ENCODE data around the gene EXOSC5.
"Not testable (repeated sequence)": the region's sequence is repeated elsewhere in the genome, so short reads cannot be mapped to it uniquely, and the experiment has no call there.

The EXOSC5 gene

GRCh38 chr19:41426116-41426841 is 29.1 kb upstream of the EXOSC5 start:
- no peak for DNase-seq (ENCODE audit: low spot score)

- DNase-seq (ENCODE audit: low spot score): no peak
These were observed 28.3 kb upstream of the EXOSC5 start for GRCh38 chr19:41425174-41426115.

- DNase-seq (ENCODE audit: low spot score): no peak
These were observed 27.4 kb upstream of the EXOSC5 start for GRCh38 chr19:41424335-41425173.

GRCh38 chr19:41422955-41423354 is 25.8 kb upstream of the EXOSC5 start:
- DNase-seq (ENCODE audit: low spot score): no peak

- no peak for DNase-seq (ENCODE audit: low spot score)
These were observed 25.3 kb upstream of the EXOSC5 start for GRCh38 chr19:41422456-41422855.

- DNase-seq (ENCODE audit: low spot score): no peak
These were observed 24.8 kb upstream of the EXOSC5 start for GRCh38 chr19:41421973-41422372.

- no peak for DNase-seq (ENCODE audit: low spot score)
These were observed 24.2 kb upstream of the EXOSC5 start for GRCh38 chr19:41421314-41421713.

GRCh38 chr19:41420101-41420880 is 23.1 kb upstream of the EXOSC5 start:
- no peak for DNase-seq (ENCODE audit: low spot score)

GRCh38 chr19:41416194-41416674 is 19.1 kb upstream of the EXOSC5 start:
- no peak for DNase-seq (ENCODE audit: low spot score)

GRCh38 chr19:41415154-41415571 is 18.0 kb upstream of the EXOSC5 start:
- no peak for DNase-seq (ENCODE audit: low spot score)

- no peak for DNase-seq (ENCODE audit: low spot score)
These were observed 17.3 kb upstream of the EXOSC5 start for GRCh38 chr19:41414461-41414860.

- no peak for DNase-seq (ENCODE audit: low spot score)
These were observed 16.8 kb upstream of the EXOSC5 start for GRCh38 chr19:41413947-41414346.

- DNase-seq (ENCODE audit: low spot score): no peak
These were observed 15.8 kb upstream of the EXOSC5 start for GRCh38 chr19:41412953-41413352.

GRCh38 chr19:41411968-41412265 is 14.8 kb upstream of the EXOSC5 start:
- DNase-seq (ENCODE audit: low spot score): peak; percentile 48

- no peak for DNase-seq (ENCODE audit: low spot score)
These were observed 14.2 kb upstream of the EXOSC5 start for GRCh38 chr19:41411100-41411967.

GRCh38 chr19:41410336-41411054 is 13.3 kb upstream of the EXOSC5 start:
- DNase-seq (ENCODE audit: low spot score): no peak

GRCh38 chr19:41409288-41409687 is 12.1 kb upstream of the EXOSC5 start:
- no peak for DNase-seq (ENCODE audit: low spot score)

- not testable (repeated sequence) for DNase-seq (ENCODE audit: low spot score)
These were observed 11.7 kb upstream of the EXOSC5 start for GRCh38 chr19:41408846-41409245.

- DNase-seq (ENCODE audit: low spot score): no peak
These were observed 11.1 kb upstream of the EXOSC5 start for GRCh38 chr19:41408256-41408655.

GRCh38 chr19:41407271-41407670 is 10.1 kb upstream of the EXOSC5 start:
- no peak for DNase-seq (ENCODE audit: low spot score)

Measured in cerebellar cortex (tissue), 1 donor.